Stomach (tissue), 4 donors: ENCODE data around the gene SP110.

Experiments
- CTCF ChIP-seq, 7 experiments: fragments of 450-650 bp in 4 of 7; fragments of 200-600 bp in 3 of 7; sonication (generic) in 3 of 7; IDR thresholded peaks; one replicate each; pipeline ENCODE4 v1.5.1; 2016 to 2019; ENCODE audit warnings: antibody characterized with exemption in 7 of 7, control low read depth in 2 of 7, mild to moderate bottlenecking in 1 of 7
- POLR2A ChIP-seq, 4 donors: fragments of 450-650 bp; IDR thresholded peaks; one replicate each; pipeline ENCODE4 v1.6.1; 2016; ENCODE audit warnings: antibody characterized with exemption in 4 of 4, control low read depth in 2 of 4, mild to moderate bottlenecking in 1 of 4, moderate library complexity in 1 of 4

DNA sequence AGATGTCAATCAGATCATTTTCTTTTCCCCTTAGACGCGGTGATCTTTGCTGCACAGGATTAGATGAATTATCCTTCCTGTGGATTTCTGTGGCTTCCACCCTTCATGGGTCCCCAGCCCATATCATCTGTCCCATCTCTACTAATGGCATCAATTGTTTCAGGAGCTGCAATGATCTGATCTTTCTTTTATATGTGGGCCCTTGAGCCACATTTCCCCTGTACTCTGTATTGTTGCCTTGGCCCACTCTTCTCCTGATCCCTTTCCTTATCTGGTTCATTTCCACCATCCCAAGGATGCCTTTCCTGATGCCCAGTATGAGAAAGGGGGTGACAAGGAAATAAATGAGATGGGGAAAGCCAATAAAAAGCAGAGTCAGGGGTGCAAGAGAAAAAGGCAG lies 30.4 kb upstream of the SP110 start:
- TF ChIP-seq CTCF (IDR thresholded peaks at IDR 0.05) (no peak), POLR2A (IDR thresholded peaks at IDR 0.05) (no peak)
